GM23248 (cell line): Measurements from ENCODE around the gene LTB4R. TPM values are rescaled to one million over a fixed set of nuclear protein-coding genes. Genes with fewer than 3 reads are reported as not detected.

Source experiments
- DNase-seq: peaks from one replicate; pipeline ENCODE4 v3.0.0-alpha.2; 2015
- H2AFZ ChIP-seq: fragments of 200-600 bp; sonication (generic); 2 replicates; pipeline ENCODE4 v1.6.1; 2016; ENCODE audit warnings: antibody characterized with exemption
- H3F3A ChIP-seq: fragments of 200-600 bp; sonication (generic); 2 replicates; pipeline ENCODE4 v1.6.1; 2016; ENCODE audit warnings: mild to moderate bottlenecking, antibody characterized with exemption, mixed run types; ENCODE audit not compliant: insufficient read depth
- H3K27ac ChIP-seq: fragments of 200-600 bp; sonication (generic); 2 replicates; pipeline ENCODE4 v1.5.1; 2016; ENCODE audit warnings: mild to moderate bottlenecking
- H3K27me3 ChIP-seq: fragments of 200-600 bp; sonication (generic); replicated peaks from 2 replicates; pipeline ENCODE4 v1.6.1; 2016; ENCODE audit warnings: mild to moderate bottlenecking; ENCODE audit not compliant: insufficient read depth
- H3K36me3 ChIP-seq: fragments of 200-600 bp; sonication (generic); 2 replicates; pipeline ENCODE4 v1.6.1; 2016; ENCODE audit warnings: low read depth, mild to moderate bottlenecking
- H3K4me1 ChIP-seq: fragments of 200-600 bp; sonication (generic); 2 replicates; pipeline ENCODE4 v1.6.1; 2016; ENCODE audit warnings: mild to moderate bottlenecking; ENCODE audit not compliant: insufficient read depth
- H3K4me2 ChIP-seq: fragments of 200-600 bp; sonication (generic); one replicate; pipeline ENCODE4 v1.6.1; 2016; ENCODE audit warnings: mild to moderate bottlenecking; ENCODE audit not compliant: unreplicated experiment
- H3K4me3 ChIP-seq: fragments of 200-600 bp; sonication (generic); 2 replicates; pipeline ENCODE4 v1.5.1; 2016; ENCODE audit warnings: mild to moderate bottlenecking
- H3K79me2 ChIP-seq: fragments of 200-600 bp; sonication (generic); 2 replicates; pipeline ENCODE4 v1.6.1; 2016; ENCODE audit warnings: mild to moderate bottlenecking; ENCODE audit not compliant: insufficient read depth
- H3K9ac ChIP-seq: fragments of 200-600 bp; sonication (generic); 2 replicates; pipeline ENCODE4 v1.6.1; 2016; ENCODE audit warnings: mild to moderate bottlenecking
- H3K9me2 ChIP-seq: fragments of 200-600 bp; sonication (generic); 2 replicates; pipeline ENCODE4 v1.6.1; 2016; ENCODE audit warnings: mixed run types, mild to moderate bottlenecking, moderate library complexity; ENCODE audit not compliant: insufficient read depth
- H3K9me3 ChIP-seq: fragments of 200-600 bp; sonication (generic); one replicate; pipeline ENCODE4 v1.6.1; 2017; ENCODE audit warnings: low read depth
- H4K20me1 ChIP-seq: fragments of 200-600 bp; sonication (generic); 2 replicates; pipeline ENCODE4 v1.6.0; 2016; ENCODE audit not compliant: insufficient read depth
- EZH2 ChIP-seq: fragments of 200-600 bp; sonication (generic); IDR thresholded peaks from 2 replicates; pipeline ENCODE4 v1.6.1; 2018; ENCODE audit warnings: antibody characterized with exemption, mild to moderate bottlenecking; ENCODE audit not compliant: insufficient read depth, poor library complexity, severe bottlenecking
- EZH2phosphoT487 ChIP-seq: fragments of 200-600 bp; sonication (generic); IDR thresholded peaks from 2 replicates; pipeline ENCODE4 v1.6.1; 2018; ENCODE audit warnings: antibody characterized with exemption, moderate library complexity, mild to moderate bottlenecking, low read depth; ENCODE audit not compliant: insufficient read depth
- WGBS, 2 experiments: methylation state at CpG; one replicate each; pipeline ENCODE4 v1.1.6; 2015 to 2017; ENCODE audit warnings: low lambda C conversion rate in 2 of 2, low coverage in 1 of 2; ENCODE audit errors: missing lambda C conversion rate in 2 of 2; 5-methylcytosine and 5-hydroxymethylcytosine counted together
- in situ Hi-C: fragments of 300-500 bp; cut with MboI; formaldehyde crosslinking; loops from 2 replicates; pipeline ENCODE4 v1.15.0; 2020
- polyA plus RNA-seq: library from polyadenylated mRNA; unstranded; fragments of >200 nt; fragmentation: Nextera tagmentation; extraction: Ambion mirVana; gene quantifications from 2 replicates; pipeline ENCODE4 v1.2.1, GENCODE V29; 2016
- total RNA-seq: library from RNA; depleted of rRNA; stranded (reverse); fragments of >200 nt; shearing (Covaris generic); gene quantifications from 2 replicates; pipeline ENCODE4 v1.2.3, GENCODE V29; 2014

Gene LTB4R
- total and polyA plus RNA-seq, 2 experiments from 2014 or later: 1.1 to 2.4 TPM

DNA sequence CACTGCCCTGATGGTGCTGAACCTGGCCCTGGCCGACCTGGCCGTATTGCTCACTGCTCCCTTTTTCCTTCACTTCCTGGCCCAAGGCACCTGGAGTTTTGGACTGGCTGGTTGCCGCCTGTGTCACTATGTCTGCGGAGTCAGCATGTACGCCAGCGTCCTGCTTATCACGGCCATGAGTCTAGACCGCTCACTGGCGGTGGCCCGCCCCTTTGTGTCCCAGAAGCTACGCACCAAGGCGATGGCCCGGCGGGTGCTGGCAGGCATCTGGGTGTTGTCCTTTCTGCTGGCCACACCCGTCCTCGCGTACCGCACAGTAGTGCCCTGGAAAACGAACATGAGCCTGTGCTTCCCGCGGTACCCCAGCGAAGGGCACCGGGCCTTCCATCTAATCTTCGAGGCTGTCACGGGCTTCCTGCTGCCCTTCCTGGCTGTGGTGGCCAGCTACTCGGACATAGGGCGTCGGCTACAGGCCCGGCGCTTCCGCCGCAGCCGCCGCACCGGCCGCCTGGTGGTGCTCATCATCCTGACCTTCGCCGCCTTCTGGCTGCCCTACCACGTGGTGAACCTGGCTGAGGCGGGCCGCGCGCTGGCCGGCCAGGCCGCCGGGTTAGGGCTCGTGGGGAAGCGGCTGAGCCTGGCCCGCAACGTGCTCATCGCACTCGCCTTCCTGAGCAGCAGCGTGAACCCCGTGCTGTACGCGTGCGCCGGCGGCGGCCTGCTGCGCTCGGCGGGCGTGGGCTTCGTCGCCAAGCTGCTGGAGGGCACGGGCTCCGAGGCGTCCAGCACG lies 4.7 kb downstream of the LTB4R start:
- no peaks in the 10 kb centered on the region for H4K20me1 ChIP-seq
- no peak overlapping the region for H3K4me3 ChIP-seq
- no peaks in the 10 kb centered on the region; the same call in 1 of the 2 replicates for H3K27me3 ChIP-seq
- no peak overlapping the region for H3K27ac ChIP-seq
- in situ Hi-C loops: no loop called here
- DNase-seq: peak; percentile 36
- H3K9ac ChIP-seq: no peak overlapping the region
- no peaks in the 10 kb centered on the region for H3K9me2 ChIP-seq
- H3K36me3 ChIP-seq: no peaks in the 10 kb centered on the region
- no peak overlapping the region for H3K4me2 ChIP-seq
- H3F3A ChIP-seq: peaks cover 14% of the 10 kb centered on the region
- 36 to 44% methylated on average over 63 to 69 of the region's 70 CpGs for WGBS, 2 experiments
- no peaks in the 10 kb centered on the region for H3K9me3 ChIP-seq
- no peak overlapping the region; the same call in 1 of the 2 replicates for H2AFZ ChIP-seq
- TF ChIP-seq EZH2 (no peak), EZH2phosphoT487 (no peak)
- H3K4me1 ChIP-seq: peaks cover 20% of the 10 kb centered on the region
- no peaks in the 10 kb centered on the region for H3K79me2 ChIP-seq

DNA sequence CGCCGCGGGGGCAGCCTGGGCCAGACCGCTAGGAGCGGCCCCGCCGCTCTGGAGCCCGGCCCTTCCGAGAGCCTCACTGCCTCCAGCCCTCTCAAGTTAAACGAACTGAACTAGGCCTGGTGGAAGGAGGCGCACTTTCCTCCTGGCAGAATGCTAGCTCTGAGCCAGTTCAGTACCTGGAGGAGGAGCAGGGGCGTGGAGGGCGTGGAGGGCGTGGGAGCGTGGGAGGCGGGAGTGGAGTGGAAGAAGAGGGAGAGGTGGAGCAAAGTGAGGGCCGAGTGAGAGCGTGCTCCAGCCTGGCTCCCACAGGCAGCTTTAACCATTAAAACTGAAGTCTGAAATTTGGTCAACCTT lies 5.3 kb downstream of the LTB4R start:
- Histone ChIP-seq H3K27me3 (no peaks in the 10 kb centered on the region; the same call in 1 of the 2 replicates), H3K9me2 (no peaks in the 10 kb centered on the region), H3K36me3 (no peaks in the 10 kb centered on the region), H3K9ac (no peak overlapping the region), H3K4me3 (no peak overlapping the region), H2AFZ (no peak overlapping the region), H3K79me2 (no peaks in the 10 kb centered on the region), H3K27ac (no peak overlapping the region), H3K4me2 (no peak overlapping the region), H3K9me3 (no peaks in the 10 kb centered on the region), H4K20me1 (no peaks in the 10 kb centered on the region), H3K4me1 (peaks cover 18% of the 10 kb centered on the region), H3F3A (peaks cover 14% of the 10 kb centered on the region)
- in situ Hi-C loops: no loop called here
- WGBS, 2 experiments: 27 to 38% methylated on average over 15 to 18 of the region's 18 CpGs
- TF ChIP-seq EZH2phosphoT487: no peak
- TF ChIP-seq EZH2: no peak
- no peak for DNase-seq

DNA sequence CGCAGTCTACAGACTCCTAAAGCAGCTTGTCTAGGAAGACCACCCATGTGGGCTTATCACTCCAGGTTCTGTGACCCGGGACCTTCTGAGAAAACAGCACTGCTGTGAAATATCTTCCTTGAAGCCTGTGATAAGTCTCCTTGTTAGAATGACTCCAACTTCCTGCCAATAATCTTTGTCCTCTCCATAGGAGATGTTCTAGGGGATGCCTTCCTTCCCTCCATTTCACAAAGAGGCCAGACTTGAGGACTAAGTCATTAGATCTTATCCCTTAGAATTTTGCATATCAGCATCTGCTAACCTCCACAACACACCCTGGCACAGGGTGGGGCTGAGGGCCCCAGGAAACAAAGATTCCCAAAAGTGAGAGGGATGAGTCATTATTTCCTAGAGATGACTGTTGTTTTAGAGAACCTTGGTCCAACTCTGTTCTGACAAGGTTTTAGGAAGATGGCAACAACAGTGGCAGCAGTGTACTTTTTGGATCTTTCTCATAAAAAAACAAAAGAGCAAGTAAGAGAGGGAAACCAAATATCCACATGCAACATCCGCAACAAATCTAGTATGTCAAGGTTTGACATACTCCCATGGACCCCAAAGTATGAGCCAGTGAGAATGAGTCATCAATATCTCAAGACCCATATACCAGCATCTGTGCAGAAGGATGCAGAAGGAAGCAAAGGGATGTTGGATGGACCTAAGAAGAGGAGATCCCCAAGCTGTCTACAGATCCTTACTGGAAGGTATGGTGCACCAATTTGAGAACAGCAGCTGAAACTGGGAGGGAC lies 6.0 kb downstream of the LTB4R start:
- Histone ChIP-seq H3K9me2 (no peaks in the 10 kb centered on the region), H2AFZ (no peak overlapping the region), H4K20me1 (no peaks in the 10 kb centered on the region), H3F3A (peaks cover 14% of the 10 kb centered on the region; the same call in 1 of the 2 replicates), H3K9me3 (no peaks in the 10 kb centered on the region), H3K79me2 (no peaks in the 10 kb centered on the region), H3K27ac (no peak overlapping the region), H3K9ac (no peak overlapping the region), H3K4me2 (no peak overlapping the region), H3K36me3 (no peaks in the 10 kb centered on the region), H3K27me3 (no peaks in the 10 kb centered on the region; the same call in 1 of the 2 replicates), H3K4me1 (peaks cover 13% of the 10 kb centered on the region), H3K4me3 (no peak overlapping the region)
- in situ Hi-C loops: no loop called here
- 82 to 85% methylated on average over 3 of the region's 3 CpGs for WGBS, 2 experiments
- DNase-seq: peak; percentile 80
- TF ChIP-seq EZH2phosphoT487 (no peak), EZH2 (no peak)

DNA sequence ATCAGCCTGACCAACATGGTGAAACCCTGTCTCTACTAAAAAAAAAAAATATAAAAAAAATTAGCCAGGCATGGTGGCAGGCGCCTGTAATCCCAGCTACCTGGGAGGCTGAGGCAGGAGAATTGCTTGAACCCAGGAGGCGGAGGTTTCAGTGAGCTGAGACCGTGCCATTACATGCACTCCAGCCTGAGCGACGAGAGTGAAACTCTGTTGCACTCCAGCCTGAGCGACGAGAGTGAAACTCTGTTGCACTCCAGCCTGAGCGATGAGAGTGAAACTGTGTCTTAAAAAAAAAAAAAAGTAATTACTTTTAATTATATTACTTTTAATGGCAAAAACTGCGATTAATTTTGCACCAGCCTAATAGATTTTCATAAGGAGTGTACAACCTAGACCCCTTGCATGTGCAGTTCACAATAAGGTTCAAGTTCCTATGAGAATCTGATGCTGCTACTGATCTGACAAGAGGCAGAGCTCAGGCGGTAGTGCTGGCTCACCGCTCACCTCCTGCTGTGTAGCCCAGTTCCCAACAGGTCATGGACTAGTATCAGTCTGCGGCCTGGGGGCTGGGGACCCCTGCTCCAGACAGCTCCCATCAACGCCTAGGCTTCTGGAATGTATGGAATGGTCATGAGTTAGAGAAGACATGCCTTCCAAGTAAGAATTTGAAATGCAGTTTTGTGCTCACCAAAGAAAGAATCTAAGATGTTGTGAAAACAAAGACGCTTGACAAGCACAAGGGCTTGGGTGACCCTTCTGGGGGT lies 10.1 kb downstream of the LTB4R start:
- DNase-seq: no peak
- no peak overlapping the region for H2AFZ ChIP-seq
- no peak overlapping the region for H3K4me2 ChIP-seq
- no peaks in the 10 kb centered on the region for H3K9me2 ChIP-seq
- no peaks in the 10 kb centered on the region for H3K79me2 ChIP-seq
- H3K4me3 ChIP-seq: no peak overlapping the region
- peaks cover 14% of the 10 kb centered on the region; the same call in 1 of the 2 replicates for H3F3A ChIP-seq
- in situ Hi-C loops: no loop called here
- no peaks in the 10 kb centered on the region for H4K20me1 ChIP-seq
- H3K4me1 ChIP-seq: peaks cover 12% of the 10 kb centered on the region
- 74 to 78% methylated on average over 14 of the region's 14 CpGs for WGBS, 2 experiments
- H3K36me3 ChIP-seq: no peaks in the 10 kb centered on the region
- no peaks in the 10 kb centered on the region; the same call in 1 of the 2 replicates for H3K27me3 ChIP-seq
- no peak overlapping the region for H3K27ac ChIP-seq
- no peak overlapping the region for H3K9ac ChIP-seq
- no peaks in the 10 kb centered on the region for H3K9me3 ChIP-seq
- TF ChIP-seq EZH2 (no peak), EZH2phosphoT487 (no peak)
